GF-D8 (cell line): ENCODE data around the gene PDE1C.

ENCODE experiments used
- DNase-seq: peaks from one replicate; lab custom pipeline; 2025; lab: John Stamatoyannopoulos, UW

The PDE1C gene

GRCh38 chr7:32074787-32075585, 4.8 kb upstream of the PDE1C start:
- DNase-seq = no peak

- no peak for DNase-seq
Measured at GRCh38 chr7:32073533-32073932, 3.3 kb upstream of the PDE1C start.

GRCh38 chr7:32072397-32072796, 2.2 kb upstream of the PDE1C start:
- DNase-seq = no peak

- DNase-seq = no peak
Measured at GRCh38 chr7:32071466-32072091, 1.4 kb upstream of the PDE1C start.

- DNase-seq = no peak
Measured at GRCh38 chr7:32070051-32070405, 179 bp downstream of the PDE1C start.

- no peak for DNase-seq
Measured at GRCh38 chr7:32069116-32069650, 1.0 kb downstream of the PDE1C start.

GRCh38 chr7:32068411-32069101, 1.7 kb downstream of the PDE1C start:
- DNase-seq = no peak

GRCh38 chr7:32066441-32066840, 3.8 kb downstream of the PDE1C start:
- DNase-seq = no peak

- DNase-seq = no peak
Measured at GRCh38 chr7:32063614-32064013, 6.6 kb downstream of the PDE1C start.

- DNase-seq = no peak
Measured at GRCh38 chr7:32062150-32062549, 8.1 kb downstream of the PDE1C start.

- no peak for DNase-seq
Measured at GRCh38 chr7:32061346-32061745, 8.9 kb downstream of the PDE1C start.

- DNase-seq = no peak
Measured at GRCh38 chr7:32059289-32060011, 10.8 kb downstream of the PDE1C start.

GRCh38 chr7:32058002-32058401, 12.2 kb downstream of the PDE1C start:
- no peak for DNase-seq

GRCh38 chr7:32056767-32057166, 13.4 kb downstream of the PDE1C start:
- no peak for DNase-seq

GRCh38 chr7:32053204-32053603, 17.0 kb downstream of the PDE1C start:
- no peak for DNase-seq

GRCh38 chr7:32051128-32051527, 19.1 kb downstream of the PDE1C start:
- no peak for DNase-seq

- no peak for DNase-seq
Measured at GRCh38 chr7:32049599-32049998, 20.6 kb downstream of the PDE1C start.

- DNase-seq = no peak
Measured at GRCh38 chr7:32048970-32049491, 21.2 kb downstream of the PDE1C start.

- DNase-seq = no peak
Measured at GRCh38 chr7:32047801-32048200, 22.4 kb downstream of the PDE1C start.

- DNase-seq = no peak
Measured at GRCh38 chr7:32047075-32047474, 23.1 kb downstream of the PDE1C start.

GRCh38 chr7:32045228-32045627, 25.0 kb downstream of the PDE1C start:
- no peak for DNase-seq

GRCh38 chr7:32044739-32045138, 25.5 kb downstream of the PDE1C start:
- DNase-seq = no peak
